Dedifferentiated amniotic fluid mesenchymal stem cell (primary cell): ENCODE data around the gene AUTS2.
A peak's percentile ranks its signal among the peaks of the same experiment; 100 is the strongest.
"Not testable (repeated sequence)": the region's sequence is repeated elsewhere in the genome, so short reads cannot be mapped to it uniquely, and the experiment has no call there.

Experiments
- DNase-seq: peaks from one replicate; pipeline ENCODE4 v3.0.0-alpha.2; 2016; ENCODE audit errors: extremely low spot score

AUTS2 gene

GRCh38 chr7:69761290-69761922 lies 163.1 kb downstream of the AUTS2 start:
- no peak for DNase-seq

DNA sequence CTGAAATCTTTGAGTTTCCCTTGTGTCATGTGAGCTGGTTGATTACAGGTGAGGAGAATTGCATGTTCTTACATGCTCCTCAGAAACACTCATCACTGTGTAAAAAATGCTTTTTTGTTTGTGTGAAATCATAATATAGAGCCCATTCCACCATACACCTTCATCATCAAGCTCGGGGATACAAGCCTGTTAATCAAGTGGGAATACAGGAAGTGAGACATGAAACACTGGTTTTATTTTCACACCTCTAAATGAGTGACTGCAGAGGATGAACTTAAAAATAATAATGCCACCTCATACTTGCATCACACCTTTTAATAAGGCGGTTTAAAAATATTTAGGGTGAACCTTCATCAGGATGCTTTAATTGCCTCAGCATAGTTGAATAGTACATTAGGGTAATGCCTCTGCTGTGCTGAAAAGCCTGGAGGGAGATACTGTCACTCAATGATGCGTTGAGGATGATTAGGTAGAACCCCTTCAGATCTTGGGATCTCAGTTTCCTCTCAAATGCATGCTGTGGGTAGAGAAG lies 164.6 kb downstream of the AUTS2 start:
- DNase-seq, result no peak

DNA sequence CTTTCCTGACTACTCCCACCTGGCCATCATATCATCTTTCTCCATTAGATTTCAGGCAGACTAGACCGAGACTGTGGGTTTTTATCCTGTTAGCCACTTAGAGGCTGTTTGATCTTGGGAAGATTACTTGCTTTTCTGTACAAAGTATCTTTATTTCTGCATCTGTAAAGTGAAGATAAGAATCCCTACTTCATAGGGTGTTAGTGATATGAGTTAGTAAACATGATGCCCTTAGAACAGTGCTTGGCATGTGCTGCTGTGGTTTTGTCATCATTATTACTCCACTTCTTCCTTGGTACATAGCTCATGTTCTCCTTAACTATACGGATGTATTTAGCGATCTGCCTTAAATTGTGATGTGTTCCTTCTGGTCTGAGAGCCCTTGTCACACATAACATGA lies 165.2 kb downstream of the AUTS2 start:
- DNase-seq, result no peak

- no peak for DNase-seq
Observed at GRCh38 chr7:69764147-69764546, 165.9 kb downstream of the AUTS2 start.

DNA sequence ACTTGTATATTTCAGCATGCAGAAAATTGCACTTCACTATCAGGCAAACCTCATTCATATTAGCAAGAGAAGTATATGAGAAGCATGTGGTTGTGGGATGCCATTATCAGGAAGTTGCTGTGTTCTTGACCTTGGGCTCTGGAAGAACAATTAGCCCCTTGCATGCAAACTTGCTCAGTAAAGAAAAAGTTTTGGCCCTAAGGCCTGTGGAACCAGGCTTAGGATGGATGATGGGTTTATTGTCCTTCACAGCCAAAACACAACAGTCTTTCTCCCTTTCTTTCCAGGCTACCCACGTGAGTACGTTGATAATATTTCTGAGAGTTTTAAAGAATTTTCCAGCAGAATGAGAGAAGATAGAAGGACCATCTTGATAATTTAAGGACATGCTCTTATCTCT lies 166.4 kb downstream of the AUTS2 start:
- DNase-seq, result no peak

DNA sequence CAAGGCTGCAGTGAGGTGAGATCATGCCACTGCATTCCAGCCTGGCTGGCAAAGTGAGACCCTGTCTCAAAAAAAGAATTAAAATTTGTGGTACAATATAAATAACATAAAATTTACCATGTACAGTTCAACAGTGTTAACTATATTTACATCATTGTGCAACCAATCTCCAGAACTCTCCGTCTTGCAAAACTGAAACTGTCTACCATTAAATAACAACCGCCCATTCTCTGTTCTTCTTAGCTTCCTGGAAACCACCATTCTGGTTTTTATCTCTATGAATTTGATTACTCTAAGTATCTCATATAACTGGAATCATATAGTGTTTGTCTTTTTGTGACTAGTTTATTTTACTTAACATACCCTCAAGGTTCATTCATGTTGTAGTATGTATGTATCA lies 167.6 kb downstream of the AUTS2 start:
- DNase-seq, result no peak

DNA sequence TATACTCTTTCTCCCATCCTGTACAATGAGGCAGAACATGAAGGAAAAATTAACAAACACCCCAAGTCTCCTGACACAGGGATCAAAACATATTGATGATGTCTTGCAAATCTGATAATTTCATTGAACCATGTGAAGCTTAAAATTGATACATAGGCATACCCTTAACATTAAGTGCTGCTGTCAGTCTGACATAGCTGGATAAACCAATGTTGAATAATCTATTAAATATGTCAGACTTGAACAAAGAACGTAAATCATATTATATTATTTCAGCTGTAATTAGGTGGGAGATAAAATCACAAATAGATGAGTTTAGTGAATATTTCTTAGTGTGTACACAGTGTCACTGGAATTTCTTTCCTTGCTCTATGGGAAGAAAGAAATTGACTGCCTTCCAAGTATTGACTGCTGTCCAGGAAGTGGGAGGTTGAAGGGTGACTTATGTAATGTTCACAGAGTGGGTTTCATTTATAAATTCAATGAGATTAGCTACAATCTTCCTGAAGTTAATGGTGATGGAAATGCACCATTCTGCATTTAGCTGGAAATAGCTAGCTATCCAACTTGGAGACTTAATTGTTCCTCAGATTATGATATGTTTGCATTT lies 170.8 kb downstream of the AUTS2 start:
- no peak for DNase-seq

DNA sequence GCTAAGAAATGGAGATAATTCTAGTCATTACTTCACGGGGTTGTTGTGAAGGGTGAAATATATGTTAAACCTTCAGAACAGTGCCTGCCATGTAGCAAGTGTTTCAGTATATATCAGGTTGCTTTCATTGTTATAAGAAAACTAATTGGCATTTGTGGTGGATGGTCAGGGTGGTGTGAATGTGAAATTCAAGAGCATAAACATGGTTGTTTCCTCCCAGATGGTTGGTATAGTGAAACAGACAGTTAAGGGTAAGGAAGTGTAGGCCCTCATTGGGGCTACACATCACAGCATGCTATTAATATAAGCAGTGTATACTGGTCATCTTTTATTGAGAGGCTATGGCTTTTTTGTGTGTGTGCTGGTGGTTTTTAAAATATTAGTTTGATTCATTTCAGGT lies 171.6 kb downstream of the AUTS2 start:
- no peak for DNase-seq

- DNase-seq, result no peak
Observed at GRCh38 chr7:69770613-69771012, 172.3 kb downstream of the AUTS2 start.

DNA sequence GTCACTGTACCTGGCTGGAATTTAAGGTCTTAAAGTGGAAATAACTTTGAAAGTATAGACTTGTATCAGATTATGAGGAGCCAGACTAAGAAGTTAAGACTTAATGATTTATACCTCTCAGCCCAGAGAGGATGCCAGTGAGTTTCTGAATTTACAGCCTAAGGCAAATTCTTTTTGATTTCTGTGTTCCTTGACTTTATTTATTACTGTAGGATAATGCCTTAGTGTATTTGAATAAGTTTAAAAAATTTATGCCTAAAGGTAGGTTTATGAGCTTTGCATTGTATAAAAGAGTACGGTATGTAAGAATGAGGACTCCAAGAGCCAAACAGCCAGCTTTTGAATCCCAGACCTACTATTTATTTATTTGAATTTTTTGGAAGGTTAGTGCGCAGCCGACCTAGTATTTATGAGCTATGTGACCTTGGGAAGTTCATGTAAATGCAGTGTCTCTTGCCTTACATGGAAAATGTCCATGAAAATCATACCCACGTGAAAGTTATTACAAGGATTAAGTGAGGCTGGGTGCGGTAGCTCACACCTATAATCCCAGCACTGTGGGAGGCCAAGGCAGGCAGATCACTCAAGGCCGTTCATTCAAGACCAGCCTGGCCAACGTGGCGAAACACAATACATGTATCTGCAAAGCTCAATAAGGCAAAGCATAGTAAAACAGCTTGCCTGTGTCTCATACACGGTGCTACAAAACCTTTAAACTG lies 174.6 kb downstream of the AUTS2 start:
- no peak for DNase-seq

DNA sequence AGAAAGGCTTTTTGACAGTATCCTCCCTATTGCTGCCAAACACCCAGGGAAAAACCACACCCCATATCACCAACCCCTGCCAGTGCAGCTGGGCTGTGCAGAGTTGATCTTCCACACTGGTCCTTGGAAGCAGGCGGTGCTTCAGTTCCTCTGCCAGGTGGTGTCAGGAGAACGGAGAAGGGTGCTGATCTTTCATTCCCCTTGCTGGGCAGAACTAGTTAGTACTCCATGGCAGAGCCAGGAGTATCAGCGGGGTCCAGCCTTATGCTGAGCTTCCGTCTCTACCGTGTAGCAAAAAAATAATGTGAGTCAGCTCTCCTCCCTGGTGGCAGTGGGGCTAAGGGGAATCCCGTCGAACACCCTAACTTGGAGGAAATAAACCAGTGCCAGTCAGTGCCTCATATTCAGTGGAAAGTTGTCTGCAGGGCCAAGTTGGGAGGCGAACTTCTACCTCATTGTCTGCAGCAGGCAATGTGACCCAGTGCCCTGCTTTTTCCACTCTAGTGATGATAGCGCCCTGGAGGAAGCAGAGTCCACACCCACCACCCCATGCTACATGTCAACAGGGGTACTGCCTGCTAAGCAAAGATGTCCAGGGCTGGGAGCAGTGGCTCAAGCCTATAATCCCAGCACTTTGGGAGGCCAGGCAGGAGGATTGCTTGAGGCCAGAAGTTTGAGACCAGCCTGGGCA lies 175.4 kb downstream of the AUTS2 start:
- DNase-seq, result no peak

GRCh38 chr7:69775231-69775771 lies 177.0 kb downstream of the AUTS2 start:
- DNase-seq, result peak; percentile 50

GRCh38 chr7:69776611-69777010 lies 178.3 kb downstream of the AUTS2 start:
- peak; percentile 65 for DNase-seq

GRCh38 chr7:69778138-69778537 lies 179.9 kb downstream of the AUTS2 start:
- no peak for DNase-seq

GRCh38 chr7:69780379-69780778 lies 182.1 kb downstream of the AUTS2 start:
- no peak for DNase-seq

DNA sequence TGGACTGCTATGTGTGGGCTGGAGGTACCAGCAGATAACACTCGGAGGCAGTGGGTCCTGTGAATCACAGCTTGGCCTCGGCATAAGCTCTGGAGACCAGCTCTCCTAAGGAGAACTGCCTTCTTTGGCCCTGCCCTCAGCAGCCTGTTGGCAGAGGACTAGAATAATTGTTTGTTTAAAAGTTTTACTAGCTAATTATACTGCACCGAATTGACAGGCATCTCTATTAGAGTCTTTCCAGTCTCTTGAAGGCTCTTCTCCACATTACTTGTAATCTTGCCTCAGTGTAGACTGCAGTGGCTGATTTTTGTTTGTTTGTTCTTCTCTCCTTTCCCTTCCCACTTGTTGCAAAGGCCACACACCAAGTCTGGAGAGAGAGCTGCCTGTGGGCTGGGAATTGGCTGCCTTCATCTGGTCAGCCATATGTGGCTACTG lies 183.2 kb downstream of the AUTS2 start:
- DNase-seq, result no peak

DNA sequence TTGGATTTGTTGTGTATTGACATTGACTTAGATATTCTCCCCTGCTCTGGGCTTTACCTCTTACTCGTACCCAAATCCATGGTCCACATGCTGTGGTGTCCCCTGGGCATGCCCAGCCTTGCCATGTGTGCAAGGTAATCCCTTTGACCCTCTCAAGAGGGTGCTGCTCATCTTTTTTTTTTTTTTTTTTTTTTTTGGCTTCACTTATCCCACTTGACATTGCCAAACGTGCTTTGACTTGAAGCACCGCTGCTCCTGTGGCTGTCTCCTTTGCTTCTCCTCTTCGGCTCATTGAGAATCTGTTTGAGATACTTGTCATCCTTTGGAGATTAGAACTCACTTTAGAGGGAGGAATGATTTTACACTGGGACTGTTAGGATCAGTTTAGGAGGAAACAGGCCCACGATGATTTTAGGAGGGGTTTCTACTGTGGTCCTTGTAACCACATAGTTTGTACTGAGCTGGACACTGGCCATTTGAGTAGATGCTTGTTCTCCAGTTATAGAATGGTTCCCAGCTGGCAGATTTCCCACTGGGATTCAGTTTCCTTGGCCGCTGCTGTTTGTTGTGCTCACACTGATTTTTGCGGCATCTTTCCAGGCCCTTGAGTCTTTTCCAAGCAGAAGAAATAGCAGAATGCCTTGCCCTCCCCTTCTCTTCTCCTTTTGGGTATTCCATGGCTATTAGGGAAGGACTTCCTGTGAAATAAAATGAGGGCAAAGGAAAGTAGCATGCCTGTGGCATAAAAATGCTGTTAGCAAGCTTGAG lies 184.8 kb downstream of the AUTS2 start:
- peak; percentile 22 for DNase-seq

- not testable (repeated sequence) for DNase-seq
Observed at GRCh38 chr7:69786130-69786529, 187.9 kb downstream of the AUTS2 start.

GRCh38 chr7:69786730-69787395 lies 188.6 kb downstream of the AUTS2 start:
- no peak for DNase-seq

- DNase-seq, result no peak
Observed at GRCh38 chr7:69787736-69788431, 189.6 kb downstream of the AUTS2 start.
